Heart right ventricle (tissue), 16 donors: ENCODE data around the gene FKBP8. TPM values are rescaled to one million over a fixed set of nuclear protein-coding genes. Genes with fewer than 3 reads are reported as not detected.

Experiments
- ATAC-seq, 8 donors: fragments of 200-7000 bp; cut with Tn5 transposase; one replicate each; pipeline ENCODE4 v1.9.1; 2020; ENCODE audit warnings: mild to moderate bottlenecking in 8 of 8, moderate library complexity in 8 of 8, moderate number of reproducible peaks in 1 of 8
- DNase-seq, 2 donors: peaks; one replicate each; pipeline ENCODE4 v3.0.0-alpha.2; 2020
- H3K27ac ChIP-seq, 10 donors: fragments of 200-600 bp; sonication (generic) in 2 of 10; one replicate each; pipeline versions ENCODE4 v1.5.0 to v1.8.0; 2020 to 2022; ENCODE audit warnings: mild to moderate bottlenecking in 3 of 10
- H3K27me3 ChIP-seq, 7 donors: fragments of 200-600 bp; one replicate each; pipeline ENCODE4 v1.8.0; 2021 to 2022; ENCODE audit warnings: mild to moderate bottlenecking in 2 of 7
- H3K36me3 ChIP-seq, 9 donors: fragments of 200-600 bp; sonication (generic) in 1 of 9; one replicate each; pipeline versions ENCODE4 v1.5.0 to v1.8.0; 2020 to 2022; ENCODE audit warnings: mild to moderate bottlenecking in 2 of 9
- H3K4me1 ChIP-seq, 9 donors: fragments of 200-600 bp; sonication (generic) in 1 of 9; one replicate each; pipeline versions ENCODE4 v1.5.0 to v1.8.0; 2020 to 2022; ENCODE audit warnings: mild to moderate bottlenecking in 4 of 9
- H3K4me3 ChIP-seq, 10 donors: fragments of 200-600 bp; sonication (generic) in 2 of 10; one replicate each; pipeline versions ENCODE4 v1.5.0 to v1.8.0; 2020 to 2022; ENCODE audit warnings: mild to moderate bottlenecking in 7 of 10, moderate library complexity in 2 of 10
- H3K9me3 ChIP-seq, 11 donors: fragments of 200-600 bp in 10 of 11; sonication (generic) in 2 of 11; one replicate each; pipeline versions ENCODE4 v1.5.0 to v1.8.0; 2013 to 2022; ENCODE audit warnings: mild to moderate bottlenecking in 2 of 11, control low read depth in 1 of 11, moderate library complexity in 1 of 11
- WGBS, 2 donors: extraction: QIAGEN DNeasy Blood & Tissue Kit; methylation state at CpG; one replicate each; pipeline ENCODE4 v1.1.7; 2013; ENCODE audit warnings: inconsistent platforms in 1 of 2; 5-methylcytosine and 5-hydroxymethylcytosine counted together
- intact Hi-C, 10 donors: fragments of 100-400 bp; cut with DNase I; formaldehyde crosslinking; loops; one replicate each; pipeline versions ENCODE4 v1.11.1 to v1.14.2; 2022
- polyA plus RNA-seq, 2 donors: library from polyadenylated mRNA; stranded (reverse); fragments of 200-250 nt; gene quantifications; one replicate each; pipeline ENCODE4 v1.2.3, GENCODE V29; 2013
- total RNA-seq, 10 donors: library from RNA; stranded (reverse); fragmentation: NEBNext Ultra II Directional in 3 of 10; extraction: Animal tissue kit (Norgen Biotek cat#: 25700) in 3 of 10; gene quantifications; one replicate each; pipeline versions ENCODE4 v1.2.1 to v1.2.4, GENCODE V29; 2021 to 2023
- TF ChIP-seq, protein P1 (sequence below), 9 donors: fragments of 200-600 bp; sonication (generic) in 2 of 9; IDR thresholded peaks; one replicate each; pipeline versions ENCODE4 v1.5.0 to v1.8.0; 2021 to 2022; ENCODE audit warnings: antibody characterized with exemption in 9 of 9, mild to moderate bottlenecking in 5 of 9, moderate library complexity in 1 of 9
- donor health status: Arrhythmogenic right ventricular cardiomyopathy.
- donor health status: ischemic (EF 13 %, LVEDD 7.1; RV severe dilation, severe dysfunction).
- donor health status: healthy with polysubstance abuse.
- donor health status: DM: no; HTN: yes; CAD: no.
- donor health status: DM: no; HTN: no; CAD: no.
- donor health status: ischemic (EF 25% LVEDD 6.9; RV normal size, moderate dysfunction).
- donor health status: ischemic (EF 25% LVEDD 5.7; RV mildly dilated, moderate dysfunction).
- donor health status: healthy.
- donor health status: DM: yes; HTN: yes; CAD: no.
- donor health status: Ischemic cardiomyopathy.
- donor health status: ischemic (EF 35%, LVEDD 5.7; RV mildly dilated, moderate dysfunction).
- donor health status: nonischemic (EF 11% LVEDD 7.7; RV severe dilation, severe dysfunction).
- donor health status: DM: yes; HTN: yes; CAD: no.
- donor health status: PGD.
- donor health status: ischemic (EF 29% LVEDD 5.4; RV normal size, mild dysfunction).
- donor health status: nonischemic (EF 23%, LVEDD 6.1; RV moderate dilation, normal function).

The FKBP8 gene
- total and polyA plus RNA-seq, 12 donors = 132 to 308 (median 152) TPM

DNA sequence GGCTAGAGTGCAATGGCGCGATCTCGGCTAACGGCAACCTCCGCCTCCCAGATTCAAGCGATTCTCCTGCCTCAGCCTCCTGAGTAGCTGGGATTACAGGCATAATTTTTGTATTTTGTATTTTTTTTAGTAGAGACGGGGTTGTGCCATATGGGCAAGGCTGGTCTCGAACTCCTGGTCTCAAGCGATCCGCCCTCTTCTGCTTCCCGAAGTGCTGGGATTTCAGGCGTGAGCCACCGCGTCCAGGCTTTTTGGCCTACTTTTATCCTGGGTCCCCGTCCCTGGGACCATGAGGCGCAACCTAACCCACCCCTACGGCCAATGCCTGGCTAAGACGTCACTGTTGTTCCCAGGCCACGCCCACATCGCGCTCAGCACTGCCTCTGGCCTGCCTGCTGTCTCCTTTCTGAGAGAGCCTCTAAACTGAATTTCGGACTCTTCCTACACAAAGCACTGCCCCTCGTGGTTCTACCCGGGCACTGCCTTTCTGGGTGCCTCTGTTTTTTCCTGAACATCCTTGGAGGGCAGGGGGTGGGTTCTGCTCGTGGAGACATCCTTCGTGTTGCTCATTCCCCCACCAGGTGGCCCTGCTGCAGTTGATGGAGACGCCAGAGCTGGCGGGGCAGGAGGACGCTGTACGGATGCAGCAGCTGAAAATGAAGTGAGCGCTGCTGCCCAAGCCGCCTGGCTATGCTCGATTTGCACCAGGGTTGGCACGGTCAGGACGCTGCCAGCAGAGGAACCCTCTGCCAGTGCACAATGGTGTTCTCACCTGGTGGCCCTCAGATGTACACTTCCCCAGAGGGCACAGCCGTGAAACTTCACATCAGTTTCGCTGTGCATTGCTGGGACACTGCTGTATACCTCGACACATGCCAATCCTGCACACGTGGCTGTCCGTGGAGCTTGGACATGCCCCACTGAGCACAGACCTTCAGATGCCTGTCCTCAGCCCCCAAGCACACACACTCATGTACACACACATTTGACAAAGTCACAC is 47.2 kb upstream of the FKBP8 start:
- ATAC-seq = no peak
- Histone ChIP-seq H3K27me3 (peaks cover 0 to 12% (median 4%) of the 10 kb centered on the region in 7 donors), H3K4me3 (peak overlapping the region in 7 of 10 donors; percentile 63 to 95 (median 78)), H3K4me1 (peaks cover 10 to 58% (median 36%) of the 10 kb centered on the region in 9 donors), H3K36me3 (peaks cover 0 to 23% (median 5%) of the 10 kb centered on the region in 9 donors), H3K9me3 (no peaks in the 10 kb centered on the region), H3K27ac (peak overlapping the region in 3 of 10 donors; percentile 83 to 97 (median 92))
- 75 to 80% methylated on average over 40 of the region's 40 CpGs for WGBS, 2 donors
- peak in 1 of 2 donors; percentile 51 for DNase-seq
- TF ChIP-seq, protein P1, sequence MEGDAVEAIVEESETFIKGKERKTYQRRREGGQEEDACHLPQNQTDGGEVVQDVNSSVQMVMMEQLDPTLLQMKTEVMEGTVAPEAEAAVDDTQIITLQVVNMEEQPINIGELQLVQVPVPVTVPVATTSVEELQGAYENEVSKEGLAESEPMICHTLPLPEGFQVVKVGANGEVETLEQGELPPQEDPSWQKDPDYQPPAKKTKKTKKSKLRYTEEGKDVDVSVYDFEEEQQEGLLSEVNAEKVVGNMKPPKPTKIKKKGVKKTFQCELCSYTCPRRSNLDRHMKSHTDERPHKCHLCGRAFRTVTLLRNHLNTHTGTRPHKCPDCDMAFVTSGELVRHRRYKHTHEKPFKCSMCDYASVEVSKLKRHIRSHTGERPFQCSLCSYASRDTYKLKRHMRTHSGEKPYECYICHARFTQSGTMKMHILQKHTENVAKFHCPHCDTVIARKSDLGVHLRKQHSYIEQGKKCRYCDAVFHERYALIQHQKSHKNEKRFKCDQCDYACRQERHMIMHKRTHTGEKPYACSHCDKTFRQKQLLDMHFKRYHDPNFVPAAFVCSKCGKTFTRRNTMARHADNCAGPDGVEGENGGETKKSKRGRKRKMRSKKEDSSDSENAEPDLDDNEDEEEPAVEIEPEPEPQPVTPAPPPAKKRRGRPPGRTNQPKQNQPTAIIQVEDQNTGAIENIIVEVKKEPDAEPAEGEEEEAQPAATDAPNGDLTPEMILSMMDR (IDR thresholded peaks at IDR 0.05) = peak in 1 of 9 donors; percentile 10
- intact Hi-C loops = loop anchor here in 9 of 10 donors (5.0 to 10.0 kb wide), 7 partner anchors 82 to 277 kb away; partner anchors contain the start of gene CRTC1 (in 1 of the 9)

DNA sequence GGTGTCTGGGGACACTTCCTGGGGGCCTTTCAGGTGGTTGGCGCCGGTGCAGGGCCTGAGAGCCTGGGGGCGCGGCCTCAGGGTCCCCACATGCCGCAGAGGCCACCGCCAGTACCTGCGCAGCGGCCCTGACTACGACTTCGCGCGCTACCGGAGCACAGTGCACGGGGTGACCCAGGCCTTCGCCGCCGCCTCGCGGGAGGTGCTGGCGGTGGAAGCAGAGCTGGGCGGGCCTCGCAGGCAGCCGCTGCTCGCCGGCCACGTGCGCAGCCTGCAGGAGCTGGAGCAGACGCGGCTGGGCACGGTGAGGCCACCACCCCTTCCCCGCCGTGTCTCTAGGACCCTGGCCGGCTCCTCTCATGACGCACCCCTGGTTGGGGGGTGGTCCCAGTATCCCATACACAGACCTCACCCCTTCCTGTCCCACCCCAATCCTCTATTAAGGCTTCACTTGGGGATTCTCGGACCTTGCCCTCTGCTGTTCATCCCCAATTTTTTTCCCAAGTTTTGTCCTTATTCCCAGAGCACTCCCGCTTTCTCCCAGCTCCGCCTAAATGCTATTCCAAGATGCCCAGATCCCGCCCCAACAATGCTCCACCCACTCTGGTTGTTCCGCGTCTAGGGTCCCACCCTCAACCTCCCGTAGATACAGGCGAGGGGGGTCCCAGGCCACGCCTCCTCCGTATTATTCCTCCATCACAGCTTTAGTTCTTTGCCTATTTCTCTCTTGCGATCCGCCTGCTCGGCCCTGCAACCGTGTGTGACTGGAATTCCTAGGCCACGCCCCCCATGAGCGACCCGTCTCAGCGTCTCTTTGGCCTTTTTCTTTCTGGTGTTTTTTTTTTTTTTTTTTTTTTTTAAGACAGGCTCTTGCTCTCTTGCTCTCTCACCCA is 46.3 kb upstream of the FKBP8 start:
- Histone ChIP-seq H3K27ac (peak overlapping the region; percentile 55 to 97 (median 92)), H3K27me3 (peaks cover 0 to 3% (median 0%) of the 10 kb centered on the region in 7 donors), H3K36me3 (peaks cover 0 to 23% (median 5%) of the 10 kb centered on the region in 9 donors), H3K9me3 (no peaks in the 10 kb centered on the region), H3K4me3 (peak overlapping the region; percentile 63 to 95 (median 86)), H3K4me1 (peaks cover 3 to 55% (median 29%) of the 10 kb centered on the region in 9 donors)
- TF ChIP-seq, protein P1 (IDR thresholded peaks at IDR 0.05) = peak in 5 of 9 donors; percentile 8 to 41 (median 26)
- 12 to 13% methylated on average over 52 of the region's 52 CpGs for WGBS, 2 donors
- intact Hi-C loops = loop anchor here in 9 of 10 donors (5.0 to 10.0 kb wide), 7 partner anchors 83 to 278 kb away; partner anchors contain the start of gene CRTC1 (in 1 of the 9)
- DNase-seq (peak; percentile 63 to 71), ATAC-seq (peak; percentile 48 to 80 (median 69))

DNA sequence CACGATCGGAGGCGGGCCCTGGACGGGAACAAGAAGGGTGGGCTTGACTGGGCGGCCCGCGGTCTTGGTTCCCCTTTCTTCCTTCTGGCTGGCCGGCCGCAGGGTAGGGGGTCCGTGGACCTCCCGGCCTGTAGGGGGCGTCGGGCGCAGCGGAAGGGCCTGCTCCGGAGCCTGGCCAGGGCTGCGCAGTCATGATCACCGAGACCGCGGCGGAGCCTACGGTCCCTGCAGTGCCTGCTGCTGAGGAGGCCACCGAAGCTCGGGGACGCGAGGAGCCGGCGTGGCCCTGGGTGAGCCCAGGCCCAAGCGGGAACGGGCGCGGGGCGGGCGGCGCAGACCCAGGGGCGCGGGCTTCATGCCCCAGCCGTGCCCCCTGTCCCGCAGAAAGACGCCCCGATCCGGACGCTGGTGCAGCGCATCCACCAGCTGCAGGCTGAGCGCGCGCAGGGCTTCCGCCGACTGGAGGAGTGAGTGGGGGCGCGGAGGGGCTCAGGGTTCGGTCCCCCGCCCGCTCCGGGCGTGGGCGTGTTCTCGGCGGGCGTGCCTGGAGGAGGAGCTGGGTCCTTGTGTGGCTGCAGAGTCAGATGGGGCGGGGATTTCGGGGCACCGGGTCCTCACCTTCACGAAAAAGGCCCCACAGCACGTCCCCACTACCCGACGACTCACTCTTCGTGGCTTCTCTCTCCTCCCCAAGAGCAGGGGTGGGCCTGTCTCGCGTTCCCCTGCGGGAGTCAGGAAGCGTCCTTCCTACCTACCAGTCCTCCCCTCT is 45.4 kb upstream of the FKBP8 start, which contains the start of gene REX1BD:
Gene REX1BD, plus strand, starts transcription at position 188 of the 769 bp plus-strand sequence. Its CDS starts 4 bp downstream, at position 192.
- TF ChIP-seq, protein P1 (IDR thresholded peaks at IDR 0.05) = peak; percentile 83 to 98 (median 92)
- no peaks in the 10 kb centered on the region for H3K9me3 ChIP-seq
- peaks cover 0 to 46% (median 23%) of the 10 kb centered on the region in 9 donors for H3K4me1 ChIP-seq
- DNase-seq = peak; percentile 88 to 89
- H3K36me3 ChIP-seq = peaks cover 0 to 23% (median 5%) of the 10 kb centered on the region in 9 donors
- H3K27me3 ChIP-seq = no peaks in the 10 kb centered on the region
- intact Hi-C loops = no loop called here
- peak within 1 kb of the TSS; percentile 55 to 97 (median 92) for H3K27ac ChIP-seq
- ATAC-seq = peak; percentile 87 to 95 (median 94)
- peak within 1 kb of the TSS; percentile 63 to 95 (median 86) for H3K4me3 ChIP-seq
- 0 to 1% methylated on average over 64 to 72 of the region's 72 CpGs for WGBS, 2 donors
